Pancreas (tissue), 10 donors: ENCODE measurements around the gene HIVEP3. TPM values are rescaled to one million over a fixed set of nuclear protein-coding genes. Genes with fewer than 3 reads are reported as not detected.

Experiments used
- ATAC-seq, 4 donors: fragments of 200-7000 bp; cut with Tn5 transposase; one replicate each; pipeline versions ENCODE4 v1.8.0 to v1.9.1; 2020; ENCODE audit warnings: mild to moderate bottlenecking in 4 of 4, moderate library complexity in 4 of 4
- DNase-seq, 6 donors: peaks; one replicate each; pipeline ENCODE4 v3.0.0-alpha.2; 2020
- FAIRE-seq: peaks from 2 replicates; lab custom pipeline; 2012; peaks lifted over from hg19 to GRCh38; lab: Jason Lieb, UNC
- H3K27ac ChIP-seq, 4 donors: fragments of 200-600 bp; sonication (generic); 1 replicate in 3 of 4; 2 replicates in 1 of 4; pipeline versions ENCODE4 v1.5.0 to v1.8.0; 2020
- H3K27me3 ChIP-seq, 4 donors: fragments of 200-600 bp; one replicate each; pipeline ENCODE4 v1.8.0; 2021
- H3K36me3 ChIP-seq, 3 donors: fragments of 200-600 bp; sonication (generic) in 1 of 3; one replicate each; pipeline versions ENCODE4 v1.5.0 to v1.8.0; 2020 to 2021
- H3K4me1 ChIP-seq, 3 donors: fragments of 200-600 bp; one replicate each; pipeline ENCODE4 v1.8.0; 2021
- H3K4me3 ChIP-seq, 4 donors: fragments of 200-600 bp; sonication (generic) in 2 of 4; one replicate each; pipeline versions ENCODE4 v1.5.0 to v1.8.0; 2020 to 2021
- H3K9me3 ChIP-seq, 4 donors: fragments of 200-600 bp; one replicate each; pipeline ENCODE4 v1.8.0; 2021
- WGBS, 2 donors: extraction: QIAGEN DNeasy Blood & Tissue Kit; methylation state at CpG; one replicate each; pipeline ENCODE4 v1.1.7; 2013; 5-methylcytosine and 5-hydroxymethylcytosine counted together
- intact Hi-C, 3 donors: fragments of 100-400 bp; cut with DNase I; formaldehyde crosslinking; loops; one replicate each; pipeline versions ENCODE4 v1.11.1 to v1.14.2; 2022
- polyA plus RNA-seq, 2 donors: library from polyadenylated mRNA; stranded (reverse); fragments of 200-250 nt; gene quantifications; one replicate each; pipeline ENCODE4 v1.2.3, GENCODE V29; 2013
- total RNA-seq, 6 donors: library from RNA; stranded (reverse); fragmentation: NEBNext Ultra II Directional in 4 of 6; extraction: Animal tissue kit (Norgen Biotek cat#: 25700) in 4 of 6; gene quantifications; one replicate each; pipeline versions ENCODE4 v1.2.1 to v1.2.4, GENCODE V29; 2021 to 2023
- TF ChIP-seq, protein P1 (sequence below), 4 donors: fragments of 200-600 bp; sonication (generic) in 3 of 4; IDR thresholded peaks; one replicate each; pipeline versions ENCODE4 v1.5.0 to v1.8.0; 2021; ENCODE audit warnings: antibody characterized with exemption in 4 of 4
- donor health status: healthy with polysubstance abuse.
- donor health status: DM: no; HTN: no; CAD: no; lungs with moderate emphysema.
- donor health status: DM: no; HTN: no; CAD: no.
- donor health status: control.
- donor health status: control.
- donor health status: Bipolar disorder and iron deficiency.
- donor health status: DM: yes; HTN: yes; CAD: no.
- donor health status: DM: no; HTN: no; CAD: no.
- donor health status: DM: no; HTN: no; CAD: no.
- donor health status: DM: yes; HTN: yes; CAD: no.

The HIVEP3 gene
- total and polyA plus RNA-seq, 8 donors, result 2.7 to 5.0 (median 3.1) TPM

- intact Hi-C loops, result no loop called here
- Histone ChIP-seq H3K27me3 (no peaks in the 10 kb centered on the region), H3K27ac (no peak overlapping the region), H3K4me1 (peaks cover 9 to 15% (median 12%) of the 10 kb centered on the region in 3 donors), H3K4me3 (no peak overlapping the region), H3K36me3 (no peaks in the 10 kb centered on the region), H3K9me3 (no peaks in the 10 kb centered on the region)
- ATAC-seq, result no peak
- TF ChIP-seq, protein P1, sequence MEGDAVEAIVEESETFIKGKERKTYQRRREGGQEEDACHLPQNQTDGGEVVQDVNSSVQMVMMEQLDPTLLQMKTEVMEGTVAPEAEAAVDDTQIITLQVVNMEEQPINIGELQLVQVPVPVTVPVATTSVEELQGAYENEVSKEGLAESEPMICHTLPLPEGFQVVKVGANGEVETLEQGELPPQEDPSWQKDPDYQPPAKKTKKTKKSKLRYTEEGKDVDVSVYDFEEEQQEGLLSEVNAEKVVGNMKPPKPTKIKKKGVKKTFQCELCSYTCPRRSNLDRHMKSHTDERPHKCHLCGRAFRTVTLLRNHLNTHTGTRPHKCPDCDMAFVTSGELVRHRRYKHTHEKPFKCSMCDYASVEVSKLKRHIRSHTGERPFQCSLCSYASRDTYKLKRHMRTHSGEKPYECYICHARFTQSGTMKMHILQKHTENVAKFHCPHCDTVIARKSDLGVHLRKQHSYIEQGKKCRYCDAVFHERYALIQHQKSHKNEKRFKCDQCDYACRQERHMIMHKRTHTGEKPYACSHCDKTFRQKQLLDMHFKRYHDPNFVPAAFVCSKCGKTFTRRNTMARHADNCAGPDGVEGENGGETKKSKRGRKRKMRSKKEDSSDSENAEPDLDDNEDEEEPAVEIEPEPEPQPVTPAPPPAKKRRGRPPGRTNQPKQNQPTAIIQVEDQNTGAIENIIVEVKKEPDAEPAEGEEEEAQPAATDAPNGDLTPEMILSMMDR (IDR thresholded peaks at IDR 0.05), result no peak
- FAIRE-seq, result no peak
- 91 to 93% methylated on average over 8 of the region's 8 CpGs for WGBS, 2 donors
- peak in 1 of 6 donors; percentile 29 for DNase-seq
These were observed 378.7 kb downstream of the HIVEP3 start for GRCh38 chr1:41539999-41540398.

DNA sequence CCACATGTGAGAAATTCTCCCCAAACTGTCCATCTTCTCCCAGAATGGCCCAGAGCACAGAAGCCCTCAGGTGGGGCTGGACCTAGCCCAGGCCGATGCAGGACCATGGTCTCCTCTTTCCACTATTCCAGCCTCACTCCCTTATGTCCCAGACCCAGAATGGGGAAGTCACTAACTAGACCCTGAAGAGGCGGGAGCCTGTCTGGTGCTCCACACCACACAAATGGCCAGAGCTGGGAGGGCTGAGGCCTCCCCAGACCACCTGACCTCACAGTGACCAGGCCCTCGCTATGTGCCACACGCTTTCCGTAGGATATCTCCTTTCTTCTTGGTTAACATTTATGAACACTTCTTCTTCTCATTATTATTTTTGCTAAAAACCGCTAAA is 379.3 kb downstream of the HIVEP3 start:
- H3K27ac ChIP-seq, result no peak overlapping the region
- H3K9me3 ChIP-seq, result no peaks in the 10 kb centered on the region
- ATAC-seq (no peak), FAIRE-seq (no peak), DNase-seq (no peak)
- H3K4me3 ChIP-seq, result no peak overlapping the region
- H3K27me3 ChIP-seq, result no peaks in the 10 kb centered on the region
- TF ChIP-seq, protein P1 (IDR thresholded peaks at IDR 0.05), result no peak
- H3K4me1 ChIP-seq, result peaks cover 9 to 15% (median 12%) of the 10 kb centered on the region in 3 donors
- intact Hi-C loops, result no loop called here
- WGBS, 2 donors, result 94 to 96% methylated on average over 6 of the region's 6 CpGs
- no peaks in the 10 kb centered on the region for H3K36me3 ChIP-seq

- Histone ChIP-seq H3K4me1 (peaks cover 9 to 15% (median 12%) of the 10 kb centered on the region in 3 donors), H3K27ac (no peak overlapping the region), H3K27me3 (no peaks in the 10 kb centered on the region), H3K4me3 (no peak overlapping the region), H3K9me3 (no peaks in the 10 kb centered on the region), H3K36me3 (no peaks in the 10 kb centered on the region)
- TF ChIP-seq, protein P1 (IDR thresholded peaks at IDR 0.05), result no peak
- DNase-seq (peak in 2 of 6 donors; percentile 8 to 23), ATAC-seq (no peak), FAIRE-seq (no peak)
- 91 to 95% methylated on average over 9 of the region's 9 CpGs for WGBS, 2 donors
- intact Hi-C loops, result no loop called here
These were observed 379.8 kb downstream of the HIVEP3 start for GRCh38 chr1:41538741-41539417.

- DNase-seq, result peak in 5 of 6 donors; percentile 29 to 75 (median 59)
- Histone ChIP-seq H3K27me3 (no peaks in the 10 kb centered on the region), H3K27ac (no peak overlapping the region), H3K4me1 (peaks cover 9 to 15% (median 12%) of the 10 kb centered on the region in 3 donors), H3K9me3 (no peaks in the 10 kb centered on the region), H3K36me3 (no peaks in the 10 kb centered on the region), H3K4me3 (no peak overlapping the region)
- TF ChIP-seq, protein P1 (IDR thresholded peaks at IDR 0.05), result no peak
- ATAC-seq, result peak; percentile 60 to 85 (median 78)
- WGBS, 2 donors, result 25 to 29% methylated on average over 10 of the region's 10 CpGs
- FAIRE-seq, result no peak
- intact Hi-C loops, result no loop called here
These were observed 380.9 kb downstream of the HIVEP3 start for GRCh38 chr1:41537788-41538351.

- FAIRE-seq, result no peak
- Histone ChIP-seq H3K4me3 (no peak overlapping the region), H3K36me3 (no peaks in the 10 kb centered on the region), H3K4me1 (peaks cover 9 to 15% (median 12%) of the 10 kb centered on the region in 3 donors), H3K9me3 (no peaks in the 10 kb centered on the region), H3K27ac (no peak overlapping the region), H3K27me3 (no peaks in the 10 kb centered on the region)
- 80% methylated on average over 6 of the region's 6 CpGs for WGBS, 2 donors
- ATAC-seq, result peak in 1 of 4 donors; percentile 21
- TF ChIP-seq, protein P1 (IDR thresholded peaks at IDR 0.05), result no peak
- DNase-seq, result peak in 1 of 6 donors; percentile 47
- intact Hi-C loops, result no loop called here
These were observed 381.5 kb downstream of the HIVEP3 start for GRCh38 chr1:41537251-41537650.
